HEK293 (cell line): ENCODE measurements around the gene ELN.

ENCODE experiments used
- CTCF ChIA-PET: fragments of 350-600 bp; formaldehyde crosslinking; extraction: SDS; loops from one replicate; lab custom pipeline; 2021; ENCODE audit warnings: antibody characterized with exemption; lab: Yijun Ruan, JAX
- POLR2A ChIA-PET: fragments of 300-600 bp; formaldehyde crosslinking; extraction: SDS; loops from one replicate; lab custom pipeline; 2020; ENCODE audit warnings: antibody characterized with exemption, inconsistent platforms; lab: Yijun Ruan, JAX
- H3K27ac ChIP-seq: fragments of 200-500 bp; sonication (Bioruptor generic); 2 replicates; pipeline ENCODE4 v1.5.1; 2014; ENCODE audit warnings: low read depth, low read length, control low read depth, inconsistent platforms; ENCODE audit errors: extremely low read depth
- H3K36me3 ChIP-seq, 2 experiments: fragments of 200-500 bp in 1 of 2; sonication (Bioruptor generic) in 1 of 2; 1 replicate in 1 of 2; 2 replicates in 1 of 2; pipeline ENCODE4 v1.5.1; 2014 to 2017; ENCODE audit warnings: inconsistent platforms in 2 of 2, low read length in 2 of 2; ENCODE audit not compliant: control insufficient read depth in 2 of 2, insufficient read depth in 1 of 2
- H3K4me1 ChIP-seq: fragments of 200-500 bp; sonication (Bioruptor generic); 2 replicates; pipeline ENCODE4 v1.5.1; 2014; ENCODE audit warnings: mild to moderate bottlenecking, low read length, inconsistent platforms; ENCODE audit not compliant: control insufficient read depth, insufficient read depth
- H3K4me3 ChIP-seq: 2 replicates; pipeline ENCODE4 v1.5.1; 2011; ENCODE audit warnings: low read depth, mild to moderate bottlenecking, control low read depth, low read length, moderate library complexity
- H3K9me3 ChIP-seq: fragments of 200-500 bp; sonication (Bioruptor generic); 2 replicates; pipeline ENCODE4 v1.5.1; 2014; ENCODE audit warnings: low read depth, low read length, inconsistent platforms; ENCODE audit not compliant: control insufficient read depth, insufficient read depth
- KLF1 ChIP-seq: fragments of 450-650 bp; formaldehyde crosslinking; IDR thresholded peaks from 2 replicates; pipeline ENCODE4 v1.5.1; 2016; ENCODE audit warnings: missing biosample characterization, missing genetic modification characterization
- OSR2 ChIP-seq: fragments of 450-650 bp; formaldehyde crosslinking; IDR thresholded peaks from 2 replicates; pipeline ENCODE4 v1.5.1; 2016; ENCODE audit warnings: missing biosample characterization, missing genetic modification characterization
- RBAK ChIP-seq: fragments of 450-650 bp; formaldehyde crosslinking; IDR thresholded peaks from 2 replicates; pipeline ENCODE4 v1.5.1; 2016; ENCODE audit warnings: missing biosample characterization, missing genetic modification characterization
- REPIN1 ChIP-seq: fragments of 450-650 bp; formaldehyde crosslinking; IDR thresholded peaks from 2 replicates; pipeline ENCODE4 v1.5.1; 2017; ENCODE audit warnings: missing biosample characterization, missing genetic modification characterization, low read depth
- ZBTB7A ChIP-seq: fragments of 450-650 bp; formaldehyde crosslinking; IDR thresholded peaks from 2 replicates; pipeline ENCODE4 v1.5.1; 2016; ENCODE audit warnings: low read depth, missing biosample characterization, missing genetic modification characterization
- ZNF121 ChIP-seq: fragments of 450-650 bp; formaldehyde crosslinking; IDR thresholded peaks from 2 replicates; pipeline ENCODE4 v1.5.1; 2016; ENCODE audit warnings: missing biosample characterization, missing genetic modification characterization
- ZNF157 ChIP-seq: fragments of 450-650 bp; formaldehyde crosslinking; IDR thresholded peaks from 2 replicates; pipeline ENCODE4 v1.5.1; 2016; ENCODE audit warnings: missing biosample characterization, missing genetic modification characterization
- ZNF221 ChIP-seq: fragments of 450-650 bp; formaldehyde crosslinking; IDR thresholded peaks from 2 replicates; pipeline ENCODE4 v1.5.1; 2017; ENCODE audit warnings: missing biosample characterization, missing genetic modification characterization, borderline replicate concordance
- ZNF354C ChIP-seq: fragments of 450-650 bp; formaldehyde crosslinking; IDR thresholded peaks from 2 replicates; pipeline ENCODE4 v1.5.1; 2016; ENCODE audit warnings: missing biosample characterization, missing genetic modification characterization, low read depth, borderline replicate concordance
- ZNF404 ChIP-seq: fragments of 450-650 bp; formaldehyde crosslinking; IDR thresholded peaks from 2 replicates; pipeline ENCODE4 v1.5.1; 2017; ENCODE audit warnings: missing biosample characterization, missing genetic modification characterization
- ZNF426 ChIP-seq: fragments of 450-650 bp; formaldehyde crosslinking; IDR thresholded peaks from 2 replicates; pipeline ENCODE4 v1.5.1; 2017; ENCODE audit warnings: missing biosample characterization, missing genetic modification characterization, mild to moderate bottlenecking, inconsistent platforms, moderate library complexity
- ZNF510 ChIP-seq: fragments of 450-650 bp; formaldehyde crosslinking; IDR thresholded peaks from 2 replicates; pipeline ENCODE4 v1.5.1; 2018; ENCODE audit warnings: mild to moderate bottlenecking, missing genetic modification characterization, missing biosample characterization; ENCODE audit not compliant: insufficient replicate concordance
- ZNF623 ChIP-seq: fragments of 450-650 bp; formaldehyde crosslinking; IDR thresholded peaks from 2 replicates; pipeline ENCODE4 v1.5.1; 2016; ENCODE audit warnings: missing biosample characterization, missing genetic modification characterization
- ZNF624 ChIP-seq: fragments of 450-650 bp; formaldehyde crosslinking; IDR thresholded peaks from 2 replicates; pipeline ENCODE4 v1.5.1; 2017; ENCODE audit warnings: missing biosample characterization, missing genetic modification characterization
- ZNF626 ChIP-seq: fragments of 450-650 bp; sonication (Bioruptor Pico); formaldehyde crosslinking; IDR thresholded peaks from 2 replicates; pipeline ENCODE4 v1.5.1; 2018; ENCODE audit warnings: missing biosample characterization, missing genetic modification characterization, inconsistent platforms
- ZNF701 ChIP-seq: fragments of 450-650 bp; formaldehyde crosslinking; IDR thresholded peaks from 2 replicates; pipeline ENCODE4 v1.5.1; 2016; ENCODE audit warnings: missing biosample characterization, missing genetic modification characterization
- ZNF791 ChIP-seq: fragments of 450-650 bp; formaldehyde crosslinking; IDR thresholded peaks from 2 replicates; pipeline ENCODE4 v1.5.1; 2016; ENCODE audit warnings: missing biosample characterization, missing genetic modification characterization
- TF ChIP-seq, protein P1 (sequence below): fragments of 450-650 bp; formaldehyde crosslinking; IDR thresholded peaks from 2 replicates; pipeline ENCODE4 v1.5.1; 2016; ENCODE audit warnings: missing biosample characterization, missing genetic modification characterization
- TF ChIP-seq, protein P2 (sequence below): fragments of 450-650 bp; formaldehyde crosslinking; IDR thresholded peaks from 2 replicates; pipeline ENCODE4 v1.5.1; 2016; ENCODE audit warnings: missing biosample characterization, missing genetic modification characterization
- TF ChIP-seq, protein P3 (sequence below): fragments of 450-650 bp; formaldehyde crosslinking; IDR thresholded peaks from 2 replicates; pipeline ENCODE4 v1.5.1; 2016; ENCODE audit warnings: missing biosample characterization, missing genetic modification characterization
- TF ChIP-seq, protein P4 (sequence below): fragments of 450-650 bp; IDR thresholded peaks from 2 replicates; pipeline ENCODE4 v1.5.1; 2018; ENCODE audit warnings: missing biosample characterization, missing genetic modification characterization
- TF ChIP-seq, protein P5 (sequence below): fragments of 450-650 bp; formaldehyde crosslinking; IDR thresholded peaks from 2 replicates; pipeline ENCODE4 v1.5.1; 2017; ENCODE audit warnings: missing biosample characterization, missing genetic modification characterization
- TF ChIP-seq, protein P6 (sequence below): fragments of 450-650 bp; formaldehyde crosslinking; IDR thresholded peaks from 2 replicates; pipeline ENCODE4 v1.5.1; 2017; ENCODE audit warnings: missing biosample characterization, missing genetic modification characterization

The ELN gene

DNA sequence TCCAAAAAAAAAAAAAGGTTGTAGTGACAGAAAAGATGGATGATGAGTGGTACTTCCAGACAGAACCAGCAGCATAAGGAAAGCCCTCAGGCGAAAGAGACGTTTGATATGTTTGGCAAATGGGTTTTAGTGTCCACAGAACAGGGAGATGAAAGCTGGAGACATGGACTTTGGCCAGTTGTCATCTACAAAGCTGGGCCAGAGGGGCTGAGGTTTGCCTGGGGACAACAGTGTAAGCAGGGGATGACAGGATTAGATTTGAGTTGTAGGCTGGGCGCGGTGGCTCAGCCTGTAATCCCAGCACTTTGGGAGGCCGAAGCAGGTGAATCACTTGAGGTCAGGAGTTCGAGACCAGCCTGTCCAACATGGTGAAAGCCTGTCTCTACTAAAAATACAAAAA is 47.8 kb upstream of the ELN start (continued):
- TF ChIP-seq, protein P1, sequence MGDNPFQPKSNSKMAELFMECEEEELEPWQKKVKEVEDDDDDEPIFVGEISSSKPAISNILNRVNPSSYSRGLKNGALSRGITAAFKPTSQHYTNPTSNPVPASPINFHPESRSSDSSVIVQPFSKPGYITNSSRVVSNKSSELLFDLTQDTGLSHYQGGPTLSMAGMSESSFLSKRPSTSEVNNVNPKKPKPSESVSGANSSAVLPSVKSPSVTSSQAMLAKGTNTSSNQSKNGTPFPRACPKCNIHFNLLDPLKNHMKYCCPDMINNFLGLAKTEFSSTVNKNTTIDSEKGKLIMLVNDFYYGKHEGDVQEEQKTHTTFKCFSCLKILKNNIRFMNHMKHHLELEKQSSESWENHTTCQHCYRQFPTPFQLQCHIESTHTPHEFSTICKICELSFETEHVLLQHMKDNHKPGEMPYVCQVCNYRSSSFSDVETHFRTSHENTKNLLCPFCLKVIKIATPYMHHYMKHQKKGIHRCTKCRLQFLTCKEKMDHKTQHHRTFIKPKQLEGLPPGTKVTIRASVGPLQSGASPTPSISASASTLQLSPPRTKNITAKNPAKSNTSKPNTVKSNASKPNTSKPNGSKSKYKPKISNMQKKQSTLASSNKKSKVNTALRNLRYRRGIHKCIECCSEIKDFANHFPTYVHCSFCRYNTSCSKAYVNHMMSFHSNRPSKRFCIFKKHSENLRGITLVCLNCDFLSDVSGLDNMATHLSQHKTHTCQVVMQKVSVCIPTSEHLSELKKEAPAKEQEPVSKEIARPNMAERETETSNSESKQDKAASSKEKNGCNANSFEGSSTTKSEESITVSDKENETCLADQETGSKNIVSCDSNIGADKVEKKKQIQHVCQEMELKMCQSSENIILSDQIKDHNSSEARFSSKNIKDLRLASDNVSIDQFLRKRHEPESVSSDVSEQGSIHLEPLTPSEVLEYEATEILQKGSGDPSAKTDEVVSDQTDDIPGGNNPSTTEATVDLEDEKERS (tag by site-specific recombination) = no peak
- no peak for TF ChIP-seq RBAK (tag by site-specific recombination)
- TF ChIP-seq KLF1 (tag by site-specific recombination) = no peak
- no peak for TF ChIP-seq OSR2
- TF ChIP-seq ZNF121 = no peak
- TF ChIP-seq, protein P2, sequence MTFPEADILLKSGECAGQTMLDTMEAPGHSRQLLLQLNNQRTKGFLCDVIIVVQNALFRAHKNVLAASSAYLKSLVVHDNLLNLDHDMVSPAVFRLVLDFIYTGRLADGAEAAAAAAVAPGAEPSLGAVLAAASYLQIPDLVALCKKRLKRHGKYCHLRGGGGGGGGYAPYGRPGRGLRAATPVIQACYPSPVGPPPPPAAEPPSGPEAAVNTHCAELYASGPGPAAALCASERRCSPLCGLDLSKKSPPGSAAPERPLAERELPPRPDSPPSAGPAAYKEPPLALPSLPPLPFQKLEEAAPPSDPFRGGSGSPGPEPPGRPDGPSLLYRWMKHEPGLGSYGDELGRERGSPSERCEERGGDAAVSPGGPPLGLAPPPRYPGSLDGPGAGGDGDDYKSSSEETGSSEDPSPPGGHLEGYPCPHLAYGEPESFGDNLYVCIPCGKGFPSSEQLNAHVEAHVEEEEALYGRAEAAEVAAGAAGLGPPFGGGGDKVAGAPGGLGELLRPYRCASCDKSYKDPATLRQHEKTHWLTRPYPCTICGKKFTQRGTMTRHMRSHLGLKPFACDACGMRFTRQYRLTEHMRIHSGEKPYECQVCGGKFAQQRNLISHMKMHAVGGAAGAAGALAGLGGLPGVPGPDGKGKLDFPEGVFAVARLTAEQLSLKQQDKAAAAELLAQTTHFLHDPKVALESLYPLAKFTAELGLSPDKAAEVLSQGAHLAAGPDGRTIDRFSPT (tag by site-specific recombination) = no peak
- TF ChIP-seq, protein P3, sequence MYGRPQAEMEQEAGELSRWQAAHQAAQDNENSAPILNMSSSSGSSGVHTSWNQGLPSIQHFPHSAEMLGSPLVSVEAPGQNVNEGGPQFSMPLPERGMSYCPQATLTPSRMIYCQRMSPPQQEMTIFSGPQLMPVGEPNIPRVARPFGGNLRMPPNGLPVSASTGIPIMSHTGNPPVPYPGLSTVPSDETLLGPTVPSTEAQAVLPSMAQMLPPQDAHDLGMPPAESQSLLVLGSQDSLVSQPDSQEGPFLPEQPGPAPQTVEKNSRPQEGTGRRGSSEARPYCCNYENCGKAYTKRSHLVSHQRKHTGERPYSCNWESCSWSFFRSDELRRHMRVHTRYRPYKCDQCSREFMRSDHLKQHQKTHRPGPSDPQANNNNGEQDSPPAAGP (tag by site-specific recombination) = no peak
- TF ChIP-seq ZNF626 (tag by site-specific recombination) = no peak
- TF ChIP-seq ZBTB7A (tag by site-specific recombination) = no peak
- no peak for TF ChIP-seq ZNF701 (tag by site-specific recombination)
- no peak for TF ChIP-seq ZNF510 (tag by site-specific recombination)

DNA sequence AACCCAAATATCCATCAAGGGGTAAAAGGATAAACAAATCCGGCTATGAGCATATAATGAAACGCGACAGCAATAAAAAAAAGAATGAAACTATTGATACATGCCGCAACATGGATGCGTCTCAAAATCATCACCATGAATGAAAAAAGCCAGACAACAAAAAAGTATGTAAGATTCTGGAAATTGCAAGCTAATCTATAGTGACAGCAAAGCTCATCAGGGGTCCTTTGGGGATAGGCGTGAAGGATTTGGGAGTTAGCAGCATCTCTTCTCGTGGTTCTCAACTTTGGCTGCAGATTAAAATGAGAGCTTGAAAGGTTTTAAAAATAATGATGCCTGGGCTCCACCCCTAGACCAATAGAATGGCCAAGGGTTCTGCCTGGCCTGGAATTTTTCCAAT is 46.0 kb upstream of the ELN start:
- H3K9me3 ChIP-seq = no peaks in the 10 kb centered on the region
- H3K36me3 ChIP-seq = no peaks in the 10 kb centered on the region
- CTCF ChIA-PET = no interaction called here
- no peak overlapping the region for H3K27ac ChIP-seq
- no peak overlapping the region for H3K4me3 ChIP-seq
- peaks cover 3% of the 10 kb centered on the region; the same call in 1 of the 2 replicates for H3K4me1 ChIP-seq
- POLR2A ChIA-PET = no interaction called here
- TF ChIP-seq, protein P3 (tag by site-specific recombination) = no peak
- no peak for TF ChIP-seq ZNF157 (tag by site-specific recombination)
- TF ChIP-seq ZNF623 (tag by site-specific recombination) = no peak
- TF ChIP-seq, protein P4, sequence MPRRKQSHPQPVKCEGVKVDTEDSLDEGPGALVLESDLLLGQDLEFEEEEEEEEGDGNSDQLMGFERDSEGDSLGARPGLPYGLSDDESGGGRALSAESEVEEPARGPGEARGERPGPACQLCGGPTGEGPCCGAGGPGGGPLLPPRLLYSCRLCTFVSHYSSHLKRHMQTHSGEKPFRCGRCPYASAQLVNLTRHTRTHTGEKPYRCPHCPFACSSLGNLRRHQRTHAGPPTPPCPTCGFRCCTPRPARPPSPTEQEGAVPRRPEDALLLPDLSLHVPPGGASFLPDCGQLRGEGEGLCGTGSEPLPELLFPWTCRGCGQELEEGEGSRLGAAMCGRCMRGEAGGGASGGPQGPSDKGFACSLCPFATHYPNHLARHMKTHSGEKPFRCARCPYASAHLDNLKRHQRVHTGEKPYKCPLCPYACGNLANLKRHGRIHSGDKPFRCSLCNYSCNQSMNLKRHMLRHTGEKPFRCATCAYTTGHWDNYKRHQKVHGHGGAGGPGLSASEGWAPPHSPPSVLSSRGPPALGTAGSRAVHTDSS (tag by site-specific recombination) = no peak
- no peak for TF ChIP-seq ZNF354C (tag by site-specific recombination)
- no peak for TF ChIP-seq ZNF426 (tag by site-specific recombination)
- TF ChIP-seq ZNF791 (tag by site-specific recombination) = no peak
- no peak for TF ChIP-seq REPIN1 (tag by site-specific recombination)
- TF ChIP-seq ZNF624 (tag by site-specific recombination) = no peak
- TF ChIP-seq ZNF404 (tag by site-specific recombination) = no peak
- TF ChIP-seq, protein P5, sequence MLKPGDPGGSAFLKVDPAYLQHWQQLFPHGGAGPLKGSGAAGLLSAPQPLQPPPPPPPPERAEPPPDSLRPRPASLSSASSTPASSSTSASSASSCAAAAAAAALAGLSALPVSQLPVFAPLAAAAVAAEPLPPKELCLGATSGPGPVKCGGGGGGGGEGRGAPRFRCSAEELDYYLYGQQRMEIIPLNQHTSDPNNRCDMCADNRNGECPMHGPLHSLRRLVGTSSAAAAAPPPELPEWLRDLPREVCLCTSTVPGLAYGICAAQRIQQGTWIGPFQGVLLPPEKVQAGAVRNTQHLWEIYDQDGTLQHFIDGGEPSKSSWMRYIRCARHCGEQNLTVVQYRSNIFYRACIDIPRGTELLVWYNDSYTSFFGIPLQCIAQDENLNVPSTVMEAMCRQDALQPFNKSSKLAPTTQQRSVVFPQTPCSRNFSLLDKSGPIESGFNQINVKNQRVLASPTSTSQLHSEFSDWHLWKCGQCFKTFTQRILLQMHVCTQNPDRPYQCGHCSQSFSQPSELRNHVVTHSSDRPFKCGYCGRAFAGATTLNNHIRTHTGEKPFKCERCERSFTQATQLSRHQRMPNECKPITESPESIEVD (tag by site-specific recombination) = no peak
- TF ChIP-seq ZNF221 (tag by site-specific recombination) = no peak
- TF ChIP-seq, protein P6, sequence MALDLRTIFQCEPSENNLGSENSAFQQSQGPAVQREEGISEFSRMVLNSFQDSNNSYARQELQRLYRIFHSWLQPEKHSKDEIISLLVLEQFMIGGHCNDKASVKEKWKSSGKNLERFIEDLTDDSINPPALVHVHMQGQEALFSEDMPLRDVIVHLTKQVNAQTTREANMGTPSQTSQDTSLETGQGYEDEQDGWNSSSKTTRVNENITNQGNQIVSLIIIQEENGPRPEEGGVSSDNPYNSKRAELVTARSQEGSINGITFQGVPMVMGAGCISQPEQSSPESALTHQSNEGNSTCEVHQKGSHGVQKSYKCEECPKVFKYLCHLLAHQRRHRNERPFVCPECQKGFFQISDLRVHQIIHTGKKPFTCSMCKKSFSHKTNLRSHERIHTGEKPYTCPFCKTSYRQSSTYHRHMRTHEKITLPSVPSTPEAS (tag by site-specific recombination) = no peak
